Tibial artery (tissue), 4 donors: ENCODE data around the gene HNRNPUL1.

Source experiments
- DNase-seq, 2 donors: peaks; one replicate each; pipeline ENCODE4 v3.0.0-alpha.2; 2019
- H3K27ac ChIP-seq, 2 donors: fragments of 200-600 bp; sonication (generic) in 1 of 2; 1 replicate in 1 of 2; 2 replicates in 1 of 2; pipeline ENCODE4 v1.5.1; 2018 to 2019; ENCODE audit warnings: mild to moderate bottlenecking in 1 of 2
- H3K27me3 ChIP-seq, 2 donors: fragments of 200-600 bp; sonication (generic) in 1 of 2; one replicate each; pipeline versions ENCODE4 v1.5.1 to v1.6.0; 2016 to 2019
- H3K36me3 ChIP-seq, 3 donors: fragments of 200-600 bp; sonication (generic) in 2 of 3; one replicate each; pipeline ENCODE4 v1.5.1; 2016 to 2019; ENCODE audit warnings: mild to moderate bottlenecking in 2 of 3
- H3K4me1 ChIP-seq, 4 donors: fragments of 200-600 bp; sonication (generic) in 2 of 4; 1 replicate in 3 of 4; 2 replicates in 1 of 4; pipeline ENCODE4 v1.5.1; 2016 to 2019
- H3K4me3 ChIP-seq, 2 donors: fragments of 200-600 bp; sonication (generic) in 1 of 2; 1 replicate in 1 of 2; 2 replicates in 1 of 2; pipeline ENCODE4 v1.5.1; 2018 to 2019; ENCODE audit warnings: mild to moderate bottlenecking in 2 of 2
- H3K9me3 ChIP-seq, 3 donors: fragments of 200-600 bp; sonication (generic) in 1 of 3; one replicate each; pipeline ENCODE4 v1.5.1; 2016 to 2019
- intact Hi-C: fragments of 100-400 bp; cut with DNase I; formaldehyde crosslinking; loops from one replicate; pipeline ENCODE4 v1.15.0; 2023; ENCODE audit warnings: low total_unique reads
- TF ChIP-seq, protein P1 (sequence below), 2 experiments: fragments of 200-600 bp in 1 of 2; fragments of 450-650 bp in 1 of 2; IDR thresholded peaks; one replicate each; pipeline ENCODE4 v1.5.1; 2017 to 2019; ENCODE audit warnings: antibody characterized with exemption in 2 of 2, mild to moderate bottlenecking in 1 of 2, moderate library complexity in 1 of 2

The HNRNPUL1 gene

DNA sequence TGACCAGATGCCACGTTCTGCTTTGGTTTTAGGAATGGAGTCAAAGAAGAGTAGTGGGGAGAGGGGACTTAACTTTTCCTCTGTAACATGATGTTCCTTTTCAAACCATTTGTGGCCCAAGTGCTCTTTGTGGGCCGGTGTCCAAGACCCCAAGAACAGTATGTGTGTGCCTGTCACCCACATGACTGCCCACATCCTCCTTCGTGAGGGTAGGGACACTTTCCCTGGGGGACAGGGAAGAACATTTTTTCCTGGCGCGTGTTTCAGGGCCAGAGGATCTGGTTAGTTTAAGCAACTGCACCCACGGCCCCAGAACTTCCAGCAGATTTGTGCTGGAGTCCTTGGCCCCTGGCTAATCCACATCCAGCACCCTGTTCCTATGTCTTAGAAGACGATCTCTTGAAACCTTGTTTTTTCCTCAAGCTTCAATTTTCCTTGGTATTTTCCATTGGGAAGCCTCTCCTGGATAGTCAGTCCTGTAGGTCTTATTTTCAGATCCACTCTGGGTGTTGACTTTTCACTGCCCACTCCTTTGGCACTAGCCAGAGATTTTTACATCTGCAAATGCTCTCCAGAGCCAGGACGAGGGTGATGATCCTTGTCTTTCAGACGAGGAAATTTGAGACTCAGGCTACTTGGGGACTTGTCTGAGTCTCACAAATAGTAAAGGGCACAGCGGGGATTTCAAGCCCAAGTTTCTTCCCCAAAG lies 35.0 kb downstream of the HNRNPUL1 start:
- H3K36me3 ChIP-seq = peaks cover 34 to 76% (median 63%) of the 10 kb centered on the region in 3 donors

DNA sequence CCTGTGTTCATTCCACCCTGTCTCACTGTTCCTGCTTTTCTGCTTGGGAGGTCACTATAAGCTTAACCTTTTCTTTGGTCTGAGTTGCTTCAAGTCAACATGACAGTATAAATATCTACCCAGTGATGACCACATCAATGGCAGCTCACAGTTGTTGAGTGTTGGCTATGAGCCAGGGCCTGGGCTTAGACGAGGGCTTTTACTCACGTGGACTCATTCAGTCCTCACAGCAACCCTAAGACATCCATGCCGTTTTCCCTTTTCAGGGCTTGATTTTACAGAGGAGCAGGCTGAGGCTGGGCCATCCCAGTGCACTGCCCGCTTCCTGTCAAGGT lies 35.5 kb downstream of the HNRNPUL1 start:
- Histone ChIP-seq H3K4me1 (peaks cover 0 to 56% (median 48%) of the 10 kb centered on the region in 4 donors), H3K4me3 (no peak overlapping the region), H3K36me3 (peaks cover 34 to 76% (median 63%) of the 10 kb centered on the region in 3 donors), H3K27me3 (no peaks in the 10 kb centered on the region), H3K27ac (peak overlapping the region; percentile 74 to 82), H3K9me3 (no peaks in the 10 kb centered on the region)
- DNase-seq = peak; percentile 76 to 84
- intact Hi-C loops = no loop called here
- TF ChIP-seq, protein P1, sequence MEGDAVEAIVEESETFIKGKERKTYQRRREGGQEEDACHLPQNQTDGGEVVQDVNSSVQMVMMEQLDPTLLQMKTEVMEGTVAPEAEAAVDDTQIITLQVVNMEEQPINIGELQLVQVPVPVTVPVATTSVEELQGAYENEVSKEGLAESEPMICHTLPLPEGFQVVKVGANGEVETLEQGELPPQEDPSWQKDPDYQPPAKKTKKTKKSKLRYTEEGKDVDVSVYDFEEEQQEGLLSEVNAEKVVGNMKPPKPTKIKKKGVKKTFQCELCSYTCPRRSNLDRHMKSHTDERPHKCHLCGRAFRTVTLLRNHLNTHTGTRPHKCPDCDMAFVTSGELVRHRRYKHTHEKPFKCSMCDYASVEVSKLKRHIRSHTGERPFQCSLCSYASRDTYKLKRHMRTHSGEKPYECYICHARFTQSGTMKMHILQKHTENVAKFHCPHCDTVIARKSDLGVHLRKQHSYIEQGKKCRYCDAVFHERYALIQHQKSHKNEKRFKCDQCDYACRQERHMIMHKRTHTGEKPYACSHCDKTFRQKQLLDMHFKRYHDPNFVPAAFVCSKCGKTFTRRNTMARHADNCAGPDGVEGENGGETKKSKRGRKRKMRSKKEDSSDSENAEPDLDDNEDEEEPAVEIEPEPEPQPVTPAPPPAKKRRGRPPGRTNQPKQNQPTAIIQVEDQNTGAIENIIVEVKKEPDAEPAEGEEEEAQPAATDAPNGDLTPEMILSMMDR (IDR thresholded peaks at IDR 0.05) = no peak

More for the DNA sequence above, 35.0 kb downstream of the HNRNPUL1 start:
- peak; percentile 75 to 88 for DNase-seq
- TF ChIP-seq, protein P1 (IDR thresholded peaks at IDR 0.05) = no peak
- no peaks in the 10 kb centered on the region for H3K27me3 ChIP-seq
- peaks cover 0 to 56% (median 48%) of the 10 kb centered on the region in 4 donors for H3K4me1 ChIP-seq
- no peaks in the 10 kb centered on the region for H3K9me3 ChIP-seq
- H3K27ac ChIP-seq = peak overlapping the region; percentile 74 to 82
- no peak overlapping the region for H3K4me3 ChIP-seq
- intact Hi-C loops = no loop called here

DNA sequence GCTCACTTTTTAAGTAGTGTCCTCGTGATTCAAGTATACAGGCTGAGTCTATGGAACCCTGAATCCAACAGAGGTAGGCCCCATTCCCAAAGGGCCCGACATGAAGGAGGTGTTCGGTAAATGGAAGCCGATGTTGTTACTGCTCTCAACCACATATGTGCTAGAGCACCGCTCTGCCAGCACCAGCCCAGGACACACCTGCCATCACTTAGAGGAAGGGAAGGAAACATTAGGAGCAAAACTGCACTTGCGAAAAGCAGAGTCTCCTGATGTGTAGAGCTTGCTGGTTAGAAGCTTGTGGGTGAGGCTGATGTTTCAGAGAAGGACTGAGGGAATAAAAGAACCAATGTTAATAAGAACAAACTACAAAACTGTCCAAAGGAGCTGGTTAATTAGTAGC lies 36.4 kb downstream of the HNRNPUL1 start:
- Histone ChIP-seq H3K36me3 (peaks cover 34 to 76% (median 63%) of the 10 kb centered on the region in 3 donors), H3K9me3 (no peaks in the 10 kb centered on the region), H3K27me3 (no peaks in the 10 kb centered on the region), H3K4me3 (no peak overlapping the region), H3K4me1 (peaks cover 0 to 56% (median 48%) of the 10 kb centered on the region in 4 donors), H3K27ac (peak overlapping the region; percentile 74 to 82)
- TF ChIP-seq, protein P1 (IDR thresholded peaks at IDR 0.05) = no peak
- intact Hi-C loops = no loop called here
- no peak for DNase-seq

DNA sequence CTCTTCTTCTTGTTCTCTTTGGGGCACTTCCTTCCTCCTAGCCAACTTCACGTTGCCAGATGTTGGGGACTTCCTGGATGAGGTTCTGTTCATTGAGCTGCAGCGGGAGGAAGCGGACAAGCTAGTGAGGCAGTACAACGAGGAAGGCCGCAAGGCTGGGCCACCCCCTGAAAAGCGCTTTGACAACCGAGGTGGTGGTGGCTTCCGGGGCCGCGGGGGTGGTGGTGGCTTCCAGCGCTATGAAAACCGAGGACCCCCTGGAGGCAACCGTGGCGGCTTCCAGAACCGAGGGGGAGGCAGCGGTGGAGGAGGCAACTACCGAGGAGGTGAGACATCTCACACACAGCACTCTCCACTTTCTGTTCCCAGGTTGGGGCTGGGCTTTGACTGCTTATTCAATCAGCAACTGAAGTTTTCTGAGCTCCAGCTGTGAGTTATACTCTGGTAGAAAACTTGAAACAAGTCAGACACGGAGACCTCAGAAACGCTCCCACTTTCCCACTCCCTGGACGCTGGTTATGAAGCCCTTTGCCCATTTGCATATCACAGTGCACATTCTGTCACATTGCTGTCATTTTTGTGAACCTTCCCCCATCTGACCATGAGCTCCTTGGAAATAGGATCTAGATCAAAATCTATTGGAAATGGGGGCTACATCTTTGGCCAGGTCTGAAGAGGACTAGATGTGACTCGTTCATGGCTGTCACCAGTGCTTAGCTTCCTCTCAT lies 38.6 kb downstream of the HNRNPUL1 start:
- peak in 1 of 2 donors; percentile 41 for DNase-seq
- intact Hi-C loops = no loop called here
- no peaks in the 10 kb centered on the region for H3K27me3 ChIP-seq

DNA sequence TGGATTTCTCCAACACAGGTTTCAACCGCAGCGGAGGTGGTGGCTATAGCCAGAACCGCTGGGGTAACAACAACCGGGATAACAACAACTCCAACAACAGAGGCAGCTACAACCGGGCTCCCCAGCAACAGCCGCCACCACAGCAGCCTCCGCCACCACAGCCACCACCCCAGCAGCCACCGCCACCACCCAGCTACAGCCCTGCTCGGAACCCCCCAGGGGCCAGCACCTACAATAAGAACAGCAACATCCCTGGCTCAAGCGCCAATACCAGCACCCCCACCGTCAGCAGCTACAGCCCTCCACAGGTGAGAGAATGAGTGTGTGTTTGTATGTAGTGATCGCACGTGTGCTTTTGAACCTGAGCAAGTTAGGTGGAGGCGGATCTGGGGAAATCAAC lies 39.8 kb downstream of the HNRNPUL1 start:
- Histone ChIP-seq H3K4me1 (peaks cover 0 to 37% (median 31%) of the 10 kb centered on the region in 4 donors), H3K27ac (peak overlapping the region in 1 of 2 donors; percentile 19), H3K36me3 (peaks cover 46 to 77% (median 71%) of the 10 kb centered on the region in 3 donors), H3K27me3 (no peaks in the 10 kb centered on the region), H3K4me3 (no peak overlapping the region), H3K9me3 (no peaks in the 10 kb centered on the region)
- intact Hi-C loops = no loop called here
- no peak for DNase-seq
- TF ChIP-seq, protein P1 (IDR thresholded peaks at IDR 0.05) = no peak

More for the DNA sequence above, 38.6 kb downstream of the HNRNPUL1 start:
- Histone ChIP-seq H3K36me3 (peaks cover 46 to 76% (median 71%) of the 10 kb centered on the region in 3 donors), H3K9me3 (no peaks in the 10 kb centered on the region), H3K4me1 (peaks cover 0 to 37% (median 31%) of the 10 kb centered on the region in 4 donors), H3K27ac (no peak overlapping the region), H3K4me3 (no peak overlapping the region)
- TF ChIP-seq, protein P1 (IDR thresholded peaks at IDR 0.05) = no peak
